Loucy (cell line): ENCODE measurements around the gene INPP5J.

ENCODE experiments used
- H2AFZ ChIP-seq: fragments of 200-600 bp; sonication (generic); 2 replicates; pipeline ENCODE4 v1.6.0; 2016; ENCODE audit warnings: antibody characterized with exemption, mild to moderate bottlenecking, low read length, moderate library complexity
- H3F3A ChIP-seq: fragments of 200-600 bp; 2 replicates; pipeline ENCODE4 v1.6.0; 2016; ENCODE audit warnings: antibody characterized with exemption, low read depth, mild to moderate bottlenecking
- H3K27me3 ChIP-seq: fragments of 200-600 bp; sonication (generic); 2 replicates; pipeline ENCODE4 v1.6.1; 2014; ENCODE audit warnings: low read length, mild to moderate bottlenecking; ENCODE audit not compliant: insufficient read depth, poor library complexity, severe bottlenecking
- H3K36me3 ChIP-seq: fragments of 200-600 bp; sonication (generic); 2 replicates; pipeline ENCODE4 v1.6.1; 2016; ENCODE audit warnings: low read length; ENCODE audit not compliant: insufficient read depth
- H3K4me1 ChIP-seq: fragments of 200-600 bp; sonication (generic); 2 replicates; pipeline ENCODE4 v1.5.1; 2014; ENCODE audit warnings: low read length, mild to moderate bottlenecking; ENCODE audit not compliant: insufficient read depth, poor library complexity, severe bottlenecking
- H3K4me2 ChIP-seq: fragments of 200-600 bp; sonication (generic); 2 replicates; pipeline ENCODE4 v1.6.0; 2014; ENCODE audit warnings: antibody characterized with exemption, low read length, low read depth, mild to moderate bottlenecking; ENCODE audit not compliant: poor library complexity, severe bottlenecking
- H3K4me3 ChIP-seq: fragments of 200-600 bp; sonication (generic); 2 replicates; pipeline ENCODE4 v1.5.1; 2014; ENCODE audit warnings: low read length, mild to moderate bottlenecking, mixed read lengths; ENCODE audit not compliant: poor library complexity, severe bottlenecking
- H3K79me2 ChIP-seq: fragments of 200-600 bp; sonication (generic); 2 replicates; pipeline ENCODE4 v1.6.1; 2014; ENCODE audit warnings: low read length; ENCODE audit not compliant: insufficient read depth
- H3K9ac ChIP-seq: fragments of 200-600 bp; sonication (generic); 2 replicates; pipeline ENCODE4 v1.6.0; 2014; ENCODE audit warnings: mild to moderate bottlenecking, low read depth, low read length, moderate library complexity; ENCODE audit not compliant: poor library complexity, severe bottlenecking
- H3K9me2 ChIP-seq: fragments of 200-600 bp; sonication (generic); replicated peaks from 2 replicates; pipeline ENCODE4 v1.6.1; 2016; ENCODE audit warnings: low read depth, low read length, mixed read lengths
- H3K9me3 ChIP-seq: fragments of 200-600 bp; sonication (generic); 2 replicates; pipeline ENCODE4 v1.6.1; 2014; ENCODE audit warnings: mild to moderate bottlenecking, antibody characterized with exemption, low read length, low read depth; ENCODE audit not compliant: insufficient read depth
- H4K20me1 ChIP-seq: fragments of 200-600 bp; sonication (generic); 2 replicates; pipeline ENCODE4 v1.6.0; 2014; ENCODE audit warnings: antibody characterized with exemption, low read length, mild to moderate bottlenecking; ENCODE audit not compliant: insufficient read depth, poor library complexity, severe bottlenecking
- EZH2phosphoT487 ChIP-seq: fragments of 200-600 bp; IDR thresholded peaks from 2 replicates; pipeline ENCODE4 v1.6.1; 2018; ENCODE audit warnings: antibody characterized with exemption, mild to moderate bottlenecking, moderate library complexity, borderline replicate concordance
- TF ChIP-seq, protein P1 (sequence below): fragments of 200-600 bp; sonication (generic); conservative IDR thresholded peaks from 2 replicates; pipeline ENCODE4 v1.5.1; 2014; ENCODE audit warnings: mild to moderate bottlenecking, antibody characterized with exemption, low read length

INPP5J gene

DNA sequence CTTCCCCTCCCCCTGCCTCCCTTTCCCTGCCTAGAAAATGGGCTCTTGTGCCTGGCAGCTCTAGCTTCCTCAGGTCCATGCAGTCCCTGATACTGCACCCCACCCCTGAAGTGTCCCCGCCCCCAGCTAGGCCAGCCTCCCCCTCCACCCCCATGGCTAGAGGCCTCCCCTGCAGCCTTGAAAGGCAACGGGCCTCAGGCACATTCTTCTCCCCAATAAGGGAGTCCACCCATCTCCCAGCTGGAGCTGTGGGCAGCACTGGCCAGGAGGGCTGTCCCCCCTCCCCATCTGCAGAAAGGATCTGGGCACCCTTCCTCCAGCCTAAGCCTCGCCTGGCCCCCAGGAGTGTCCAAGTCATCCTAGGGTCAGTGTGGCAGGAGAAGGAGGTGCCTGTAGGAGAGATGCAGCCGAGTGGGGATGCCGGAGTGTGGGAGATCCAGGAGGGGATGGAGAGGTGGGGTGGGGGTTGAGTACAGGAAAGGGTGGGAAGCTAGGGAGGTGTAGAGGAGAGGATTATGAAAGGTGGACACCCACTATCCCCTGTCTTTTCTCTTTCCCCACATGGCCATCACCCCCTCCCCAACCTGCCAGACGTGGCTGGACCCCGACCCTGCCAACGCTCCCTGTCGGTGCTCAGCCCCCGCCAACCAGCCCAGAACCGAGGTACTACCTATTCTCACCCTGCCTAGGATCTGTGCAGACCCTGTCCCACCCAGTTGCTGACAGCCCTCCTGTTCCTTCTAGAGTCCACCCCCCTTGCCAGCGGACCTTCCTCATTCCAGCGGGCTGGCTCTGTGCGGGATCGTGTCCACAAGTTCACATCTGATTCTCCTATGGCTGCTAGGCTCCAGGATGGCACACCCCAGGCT lies 32.3 kb upstream of the INPP5J start:
- Histone ChIP-seq H3K4me3 (no peak overlapping the region), H4K20me1 (no peaks in the 10 kb centered on the region), H3F3A (no peaks in the 10 kb centered on the region), H3K9me3 (no peaks in the 10 kb centered on the region), H3K4me2 (no peak overlapping the region), H3K9ac (no peak overlapping the region), H3K4me1 (peaks cover 3% of the 10 kb centered on the region), H3K27me3 (no peaks in the 10 kb centered on the region), H3K36me3 (peaks cover 56% of the 10 kb centered on the region; the same call in 1 of the 2 replicates), H2AFZ (no peak overlapping the region), H3K9me2 (no peaks in the 10 kb centered on the region), H3K79me2 (peaks cover 14% of the 10 kb centered on the region; the same call in 1 of the 2 replicates)
- TF ChIP-seq EZH2phosphoT487, result no peak
- TF ChIP-seq, protein P1, sequence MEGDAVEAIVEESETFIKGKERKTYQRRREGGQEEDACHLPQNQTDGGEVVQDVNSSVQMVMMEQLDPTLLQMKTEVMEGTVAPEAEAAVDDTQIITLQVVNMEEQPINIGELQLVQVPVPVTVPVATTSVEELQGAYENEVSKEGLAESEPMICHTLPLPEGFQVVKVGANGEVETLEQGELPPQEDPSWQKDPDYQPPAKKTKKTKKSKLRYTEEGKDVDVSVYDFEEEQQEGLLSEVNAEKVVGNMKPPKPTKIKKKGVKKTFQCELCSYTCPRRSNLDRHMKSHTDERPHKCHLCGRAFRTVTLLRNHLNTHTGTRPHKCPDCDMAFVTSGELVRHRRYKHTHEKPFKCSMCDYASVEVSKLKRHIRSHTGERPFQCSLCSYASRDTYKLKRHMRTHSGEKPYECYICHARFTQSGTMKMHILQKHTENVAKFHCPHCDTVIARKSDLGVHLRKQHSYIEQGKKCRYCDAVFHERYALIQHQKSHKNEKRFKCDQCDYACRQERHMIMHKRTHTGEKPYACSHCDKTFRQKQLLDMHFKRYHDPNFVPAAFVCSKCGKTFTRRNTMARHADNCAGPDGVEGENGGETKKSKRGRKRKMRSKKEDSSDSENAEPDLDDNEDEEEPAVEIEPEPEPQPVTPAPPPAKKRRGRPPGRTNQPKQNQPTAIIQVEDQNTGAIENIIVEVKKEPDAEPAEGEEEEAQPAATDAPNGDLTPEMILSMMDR, result no peak

DNA sequence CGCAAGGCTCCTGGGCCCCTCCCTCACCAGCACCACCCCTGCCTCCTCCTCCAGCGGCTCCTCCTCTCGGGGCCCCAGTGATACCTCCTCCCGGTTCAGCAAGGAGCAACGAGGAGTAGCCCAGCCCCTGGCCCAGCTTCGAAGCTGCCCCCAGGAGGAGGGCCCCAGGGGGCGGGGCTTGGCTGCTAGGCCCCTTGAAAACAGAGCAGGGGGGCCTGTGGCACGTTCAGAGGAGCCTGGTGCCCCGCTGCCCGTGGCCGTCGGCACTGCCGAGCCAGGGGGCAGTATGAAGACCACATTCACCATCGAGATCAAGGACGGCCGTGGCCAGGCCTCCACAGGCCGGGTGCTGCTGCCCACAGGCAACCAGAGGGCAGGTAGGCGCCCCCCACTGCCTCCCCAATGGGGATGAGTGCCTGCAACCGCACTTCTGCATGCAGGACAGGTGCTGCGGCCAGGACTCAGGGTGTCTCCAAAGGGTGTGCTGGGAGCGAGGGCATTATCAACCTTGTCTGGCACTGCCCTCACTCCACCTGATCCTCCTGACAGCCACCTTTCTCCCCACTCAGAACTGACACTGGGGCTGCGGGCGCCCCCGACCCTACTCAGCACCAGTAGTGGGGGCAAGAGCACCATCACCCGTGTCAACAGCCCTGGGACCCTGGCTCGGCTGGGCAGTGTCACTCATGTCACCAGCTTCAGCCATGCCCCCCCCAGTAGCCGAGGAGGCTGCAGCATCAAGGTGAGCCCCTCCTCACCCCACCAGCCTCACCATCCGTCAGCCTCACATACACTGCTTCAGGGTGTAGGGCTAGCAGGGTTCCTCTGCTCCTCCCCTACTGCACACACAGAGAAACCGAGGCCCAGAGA lies 31.4 kb upstream of the INPP5J start:
- Histone ChIP-seq H2AFZ (no peak overlapping the region), H3K9me2 (no peaks in the 10 kb centered on the region), H3K4me3 (no peak overlapping the region), H3K27me3 (no peaks in the 10 kb centered on the region), H3K9ac (no peak overlapping the region), H3K36me3 (peaks cover 64% of the 10 kb centered on the region; the same call in 1 of the 2 replicates), H3K9me3 (no peaks in the 10 kb centered on the region), H3K79me2 (peaks cover 5% of the 10 kb centered on the region; the same call in 1 of the 2 replicates), H3K4me2 (no peak overlapping the region), H3F3A (no peaks in the 10 kb centered on the region), H3K4me1 (no peaks in the 10 kb centered on the region), H4K20me1 (no peaks in the 10 kb centered on the region)
- TF ChIP-seq EZH2phosphoT487, result no peak
- TF ChIP-seq, protein P1, result no peak

DNA sequence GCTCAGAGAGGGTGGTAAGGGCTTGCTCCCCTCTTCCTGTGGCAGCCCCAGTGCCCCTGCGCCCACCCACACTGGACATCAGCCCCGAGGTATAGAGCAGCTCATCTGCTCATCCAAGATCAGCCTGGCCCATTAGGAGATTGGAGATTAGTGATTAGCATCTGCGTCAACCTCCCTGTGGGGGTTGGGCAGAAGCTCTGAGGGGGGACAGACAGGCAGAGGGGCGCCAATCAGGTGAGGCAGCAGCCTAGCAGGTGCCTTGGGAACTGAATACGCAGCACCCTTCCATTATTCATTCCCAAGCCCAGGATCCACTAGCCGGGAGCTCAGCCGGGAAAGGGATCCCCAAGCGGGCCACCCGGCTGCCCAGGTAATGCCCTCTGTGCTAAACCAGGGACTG lies 30.6 kb upstream of the INPP5J start:
- H3K4me1 ChIP-seq, result no peaks in the 10 kb centered on the region

More for the DNA sequence above, 30.6 kb upstream of the INPP5J start:
- Histone ChIP-seq H4K20me1 (no peaks in the 10 kb centered on the region), H3K4me2 (no peak overlapping the region), H3K9ac (no peak overlapping the region), H3K9me3 (no peaks in the 10 kb centered on the region), H3K9me2 (no peaks in the 10 kb centered on the region), H3F3A (no peaks in the 10 kb centered on the region), H3K36me3 (peaks cover 71% of the 10 kb centered on the region; the same call in 1 of the 2 replicates), H2AFZ (no peak overlapping the region), H3K27me3 (no peaks in the 10 kb centered on the region), H3K4me3 (no peak overlapping the region), H3K79me2 (no peaks in the 10 kb centered on the region)
- TF ChIP-seq, protein P1, result no peak
- TF ChIP-seq EZH2phosphoT487, result no peak
